H1 (cell line): ENCODE measurements around the gene MEF2C. TPM values are rescaled to one million over a fixed set of nuclear protein-coding genes. Genes with fewer than 3 reads are reported as not detected.

Experiments
- CTCF ChIA-PET: fragments of 300-600 bp; sonication (Branson Sonifier 250); formaldehyde crosslinking; loops from one replicate; lab custom pipeline; 2021; ENCODE audit not compliant: partially characterized antibody; lab: Charles Lee
- POLR2A ChIA-PET: fragments of 300-600 bp; sonication (Branson Sonifier 250); formaldehyde crosslinking; loops from one replicate; lab custom pipeline; 2021; ENCODE audit warnings: inconsistent platforms; ENCODE audit not compliant: partially characterized antibody; lab: Charles Lee
- DNase-seq, 2 experiments: peaks; one replicate each; pipeline versions ENCODE4 v3.0.0 to v3.0.0-alpha.2; 2010 to 2022; ENCODE audit warnings: low spot score in 2 of 2, low read depth in 1 of 2, mixed read lengths in 1 of 2
- FAIRE-seq: peaks from 2 replicates; lab custom pipeline; 2011; peaks lifted over from hg19 to GRCh38; lab: Jason Lieb, UNC
- H2AFZ ChIP-seq: 2 replicates; pipeline ENCODE4 v1.8.1; 2012; ENCODE audit warnings: low read length, inconsistent platforms
- H2AK5ac ChIP-seq: 2 replicates; pipeline ENCODE4 v1.6.1; 2013; ENCODE audit warnings: low read depth, low read length
- H2BK120ac ChIP-seq: replicated peaks from 2 replicates; pipeline ENCODE3; 2013; ENCODE audit warnings: low read depth, low read length, inconsistent platforms
- H2BK12ac ChIP-seq: 2 replicates; pipeline ENCODE4 v1.6.1; 2013; ENCODE audit warnings: low read depth, low read length
- H2BK15ac ChIP-seq: 2 replicates; pipeline ENCODE4 v1.6.1; 2013; ENCODE audit warnings: low read length
- H2BK20ac ChIP-seq: 2 replicates; pipeline ENCODE4 v1.6.1; 2013; ENCODE audit warnings: low read length
- H2BK5ac ChIP-seq: 2 replicates; pipeline ENCODE4 v1.6.1; 2013; ENCODE audit warnings: low read depth, low read length
- H3K14ac ChIP-seq: 2 replicates; pipeline ENCODE4 v1.6.1; 2013; ENCODE audit warnings: inconsistent platforms; ENCODE audit not compliant: insufficient read length
- H3K18ac ChIP-seq: 2 replicates; pipeline ENCODE4 v1.6.1; 2013; ENCODE audit warnings: low read length; ENCODE audit errors: extremely low read depth
- H3K23ac ChIP-seq: 2 replicates; pipeline ENCODE4 v1.6.1; 2013; ENCODE audit warnings: inconsistent platforms; ENCODE audit not compliant: insufficient read length
- H3K23me2 ChIP-seq: 2 replicates; pipeline ENCODE4 v1.6.1; 2013; ENCODE audit warnings: low read depth, low read length
- H3K27ac ChIP-seq: 2 replicates; pipeline ENCODE4 v1.6.1; 2011; ENCODE audit warnings: low read depth, low read length, inconsistent platforms
- H3K27me3 ChIP-seq, 4 experiments: replicated peaks in 1 of 4; 1 replicate in 1 of 4; 2 replicates in 3 of 4; pipeline versions ENCODE4 v1.6.1 to v1.8.1; 2011 to 2013; ENCODE audit warnings: low read length in 3 of 4, mild to moderate bottlenecking in 3 of 4, inconsistent platforms in 2 of 4, mixed read lengths in 2 of 4, moderate library complexity in 1 of 4; ENCODE audit not compliant: control insufficient read depth in 3 of 4, insufficient read depth in 3 of 4; ENCODE audit errors: extremely low read depth in 1 of 4
- H3K36me3 ChIP-seq, 4 experiments: 2 replicates each; pipeline versions ENCODE4 v1.6.1 to v1.8.1; 2011 to 2013; ENCODE audit warnings: mild to moderate bottlenecking in 4 of 4, low read length in 3 of 4, moderate library complexity in 2 of 4, control low read depth in 1 of 4, inconsistent platforms in 1 of 4; ENCODE audit not compliant: insufficient read depth in 4 of 4, control insufficient read depth in 2 of 4
- H3K4ac ChIP-seq: replicated peaks from 2 replicates; pipeline ENCODE3; 2013; ENCODE audit warnings: low read length, low read depth, mixed read lengths, inconsistent platforms; ENCODE audit not compliant: insufficient read length
- H3K4me1 ChIP-seq, 4 experiments: replicated peaks in 1 of 4; 1 replicate in 1 of 4; 2 replicates in 3 of 4; pipeline versions ENCODE4 v1.6.1 to v1.8.1; 2011 to 2013; ENCODE audit warnings: low read length in 3 of 4, inconsistent platforms in 2 of 4, mixed read lengths in 1 of 4; ENCODE audit not compliant: insufficient read depth in 4 of 4, control insufficient read depth in 3 of 4
- H3K4me2 ChIP-seq, 2 experiments: 2 replicates each; pipeline versions ENCODE4 v1.6.1 to v1.8.1; 2011 to 2013; ENCODE audit warnings: low read depth in 2 of 2, low read length in 2 of 2, control low read depth in 1 of 2, inconsistent platforms in 1 of 2, mild to moderate bottlenecking in 1 of 2; ENCODE audit not compliant: insufficient read depth in 1 of 2
- H3K4me3 ChIP-seq, 4 experiments: fragments of 200-600, 300-600 bp in 1 of 4; sonication (generic), shearing (Covaris generic), sonication (Bioruptor Twin) in 1 of 4; 2 replicates each; pipeline versions ENCODE4 v1.5.1 to v1.8.1; 2011 to 2016; ENCODE audit warnings: low read length in 4 of 4, low read depth in 3 of 4, control low read depth in 2 of 4, inconsistent platforms in 2 of 4, mild to moderate bottlenecking in 2 of 4, mixed read lengths in 1 of 4, moderate library complexity in 1 of 4; ENCODE audit not compliant: insufficient read depth in 2 of 4; ENCODE audit errors: extremely low read depth in 1 of 4
- H3K56ac ChIP-seq: replicated peaks from 2 replicates; pipeline ENCODE3; 2013; ENCODE audit warnings: low read depth, mild to moderate bottlenecking, mixed read lengths, low read length, inconsistent platforms; ENCODE audit not compliant: insufficient read length
- H3K79me1 ChIP-seq: 2 replicates; pipeline ENCODE4 v1.6.1; 2013; ENCODE audit warnings: low read depth, low read length, control low read depth
- H3K79me2 ChIP-seq, 2 experiments: 2 replicates each; pipeline versions ENCODE4 v1.6.1 to v1.8.1; 2012 to 2013; ENCODE audit warnings: low read length in 2 of 2, mild to moderate bottlenecking in 2 of 2, inconsistent platforms in 1 of 2; ENCODE audit not compliant: insufficient read depth in 2 of 2, control insufficient read depth in 1 of 2
- H3K9ac ChIP-seq, 4 experiments: replicated peaks in 1 of 4; 1 replicate in 1 of 4; 2 replicates in 3 of 4; pipeline versions ENCODE4 v1.6.1 to v1.8.1; 2011 to 2013; ENCODE audit warnings: low read depth in 3 of 4, low read length in 3 of 4, control low read depth in 2 of 4, mild to moderate bottlenecking in 2 of 4, moderate library complexity in 2 of 4, inconsistent platforms in 1 of 4; ENCODE audit errors: extremely low read depth in 1 of 4
- H3K9me3 ChIP-seq, 2 experiments: 2 replicates each; pipeline versions ENCODE4 v1.6.1 to v1.8.1; 2012 to 2013; ENCODE audit warnings: mild to moderate bottlenecking in 2 of 2, moderate library complexity in 2 of 2, control low read depth in 1 of 2, inconsistent platforms in 1 of 2, low read depth in 1 of 2, low read length in 1 of 2, mixed read lengths in 1 of 2; ENCODE audit not compliant: insufficient read depth in 2 of 2
- H4K20me1 ChIP-seq, 2 experiments: replicated peaks in 1 of 2; 2 replicates each; pipeline versions ENCODE3 to v1.8.1; 2011 to 2013; ENCODE audit warnings: inconsistent platforms in 2 of 2, low read length in 2 of 2, mild to moderate bottlenecking in 1 of 2; ENCODE audit not compliant: insufficient read depth in 2 of 2, control insufficient read depth in 1 of 2
- H4K5ac ChIP-seq: 2 replicates; pipeline ENCODE4 v1.6.1; 2013; ENCODE audit warnings: low read length, low read depth, mixed read lengths, inconsistent platforms; ENCODE audit not compliant: insufficient read length
- H4K8ac ChIP-seq: 2 replicates; pipeline ENCODE4 v1.8.0; 2013; ENCODE audit warnings: mild to moderate bottlenecking, moderate library complexity, low read length, inconsistent platforms; ENCODE audit not compliant: insufficient read depth; ENCODE audit errors: extremely low read depth
- H4K91ac ChIP-seq: replicated peaks from 2 replicates; pipeline ENCODE3; 2013; ENCODE audit warnings: low read length, mixed read lengths, inconsistent platforms; ENCODE audit not compliant: insufficient read length
- BCL11A ChIP-seq, 2 experiments: IDR thresholded peaks; one replicate each; pipeline ENCODE4 v1.6.1; 2011; ENCODE audit warnings: low read depth in 2 of 2, low read length in 2 of 2, mild to moderate bottlenecking in 2 of 2
- BRCA1 ChIP-seq: IDR thresholded peaks from 2 replicates; pipeline ENCODE4 v1.6.1; 2012; ENCODE audit warnings: low read depth, low read length, improper control_type of control experiment
- EP300 ChIP-seq, 2 experiments: IDR thresholded peaks; 1 replicate in 1 of 2; 2 replicates in 1 of 2; pipeline ENCODE4 v1.6.1; 2011 to 2012; ENCODE audit warnings: low read depth in 2 of 2, low read length in 2 of 2, mild to moderate bottlenecking in 2 of 2, borderline replicate concordance in 1 of 2, inconsistent platforms in 1 of 2, moderate library complexity in 1 of 2
- GABPA ChIP-seq: IDR thresholded peaks from 2 replicates; pipeline ENCODE4 v1.6.1; 2011; ENCODE audit warnings: mild to moderate bottlenecking, low read length, moderate library complexity, borderline replicate concordance; ENCODE audit not compliant: insufficient read depth
- GTF2F1 ChIP-seq: IDR thresholded peaks from 2 replicates; pipeline ENCODE4 v1.6.1; 2012; ENCODE audit warnings: low read depth, low read length, improper control_type of control experiment, borderline replicate concordance
- HDAC2 ChIP-seq, 2 experiments: fragments of 300-600 bp in 1 of 2; sonication (generic) in 1 of 2; IDR thresholded peaks; 2 replicates each; pipeline ENCODE4 v1.6.1; 2011 to 2012; ENCODE audit warnings: low read depth in 2 of 2, low read length in 2 of 2, mild to moderate bottlenecking in 2 of 2, moderate library complexity in 2 of 2, borderline replicate concordance in 1 of 2, inconsistent platforms in 1 of 2
- KDM5A ChIP-seq: fragments of 200-600 bp; IDR thresholded peaks from 2 replicates; pipeline ENCODE4 v1.7.1; 2012; ENCODE audit warnings: mild to moderate bottlenecking, low read length, inconsistent platforms, mixed read lengths
- NRF1 ChIP-seq: IDR thresholded peaks from 2 replicates; pipeline ENCODE4 v1.6.1; 2011; ENCODE audit warnings: mild to moderate bottlenecking, low read depth, low read length, improper control_type of control experiment
- POU5F1 ChIP-seq: IDR thresholded peaks from 2 replicates; pipeline ENCODE4 v1.6.1; 2011; ENCODE audit warnings: low read depth, mild to moderate bottlenecking, low read length, moderate library complexity
- RFX5 ChIP-seq: IDR thresholded peaks from 2 replicates; pipeline ENCODE4 v1.6.1; 2011; ENCODE audit warnings: low read depth, low read length, improper control_type of control experiment, borderline replicate concordance
- SP4 ChIP-seq: IDR thresholded peaks from 2 replicates; pipeline ENCODE4 v1.6.1; 2012; ENCODE audit warnings: low read length, inconsistent platforms
- SRF ChIP-seq: IDR thresholded peaks from 2 replicates; pipeline ENCODE4 v1.6.1; 2011; ENCODE audit warnings: mild to moderate bottlenecking, low read depth, low read length, moderate library complexity
- TBP ChIP-seq: IDR thresholded peaks from 2 replicates; pipeline ENCODE4 v1.6.1; 2011; ENCODE audit warnings: low read depth, low read length, improper control_type of control experiment
- WGBS, 2 experiments: shearing (Covaris generic) in 1 of 2; methylation state at CpG; one replicate each; pipeline versions ENCODE4 v1.1.6 to v1.1.7; 2013 to 2015; ENCODE audit warnings: low lambda C conversion rate in 2 of 2, mixed read lengths in 2 of 2, inconsistent platforms in 1 of 2, low coverage in 1 of 2, missing lambda C conversion rate in 1 of 2; ENCODE audit not compliant: insufficient replicate concordance in 2 of 2, insufficient coverage in 1 of 2, insufficient read length in 1 of 2; ENCODE audit errors: extremely low coverage in 1 of 2, missing lambda C conversion rate in 1 of 2; 5-methylcytosine and 5-hydroxymethylcytosine counted together
- polyA plus RNA-seq, 7 experiments: library from polyadenylated mRNA; depleted of rRNA in 3 of 7; stranded (reverse) in 5 of 7; unstranded in 2 of 7; fragments of >200 nt in 5 of 7; fragments of 200-250 nt in 2 of 7; gene quantifications; 1 replicate in 5 of 7; 2 replicates in 1 of 7; 4 replicates in 1 of 7; pipeline versions ENCODE4 v1.2.1 to v1.2.3, GENCODE V29; 2011 to 2013; ENCODE audit warnings: missing spikeins in 2 of 7, mixed read lengths in 2 of 7
- total RNA-seq: library from RNA; stranded (reverse); fragmentation: NEBNext Ultra II Directional; extraction: Animal tissue kit (Norgen Biotek cat#: 25700); gene quantifications from 2 replicates; pipeline ENCODE4 v1.2.1, GENCODE V29; 2021

The MEF2C gene
- total and polyA plus RNA-seq, 2 of the 8 experiments (the other 6 are each of a cell fraction or from before 2014, with no cell fraction given), result 0.59 to 0.99 TPM

DNA sequence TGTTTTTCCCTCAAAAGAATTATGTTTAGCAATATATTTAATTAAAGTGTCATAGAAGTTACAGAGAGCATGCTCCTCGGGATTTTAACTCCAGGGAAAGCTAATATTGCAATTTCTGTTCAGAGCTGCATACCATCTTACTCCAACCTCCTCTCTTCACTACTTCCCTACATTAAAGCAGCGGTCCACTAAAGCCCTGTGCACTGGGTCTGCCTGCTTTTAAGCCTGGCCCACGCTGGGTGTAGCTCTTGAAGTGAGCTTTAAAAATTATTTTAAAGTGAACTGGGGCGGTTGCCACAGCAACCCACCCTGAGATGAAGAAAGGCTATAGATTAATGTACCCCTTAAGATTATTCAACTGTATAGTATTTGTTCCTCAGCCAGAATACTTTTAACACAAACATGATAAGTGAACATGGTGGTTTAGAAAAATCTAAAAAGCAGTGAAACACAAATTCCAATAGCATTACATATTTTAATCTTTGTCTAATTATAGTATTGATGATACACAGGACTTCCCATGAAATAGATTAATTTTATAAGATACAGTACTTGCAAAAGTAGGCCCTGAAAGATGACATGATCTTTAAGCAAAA, 3.9 kb upstream of the MEF2C start:
- Histone ChIP-seq H4K8ac (no peak overlapping the region), H4K91ac (no peak overlapping the region), H2BK120ac (no peak overlapping the region), H3K4me3 (no peak overlapping the region), H3K23me2 (peaks cover 21% of the 10 kb centered on the region), H4K5ac (no peak overlapping the region), H3K79me2 (no peaks in the 10 kb centered on the region), H2BK15ac (no peak overlapping the region), H3K23ac (no peak overlapping the region), H3K4ac (no peak overlapping the region), H2BK20ac (no peak overlapping the region), H4K20me1 (no peaks in the 10 kb centered on the region), H3K27ac (no peak overlapping the region), H3K79me1 (no peaks in the 10 kb centered on the region), H3K4me2 (no peak overlapping the region), H2AFZ (no peak overlapping the region), H3K18ac (no peak overlapping the region), H3K14ac (no peak overlapping the region), H3K56ac (no peak overlapping the region), H3K36me3 (no peaks in the 10 kb centered on the region), H2AK5ac (no peak overlapping the region), H3K9me3 (no peaks in the 10 kb centered on the region), H3K27me3 (peaks cover 0 to 37% (median 15%) of the 10 kb centered on the region in 4 experiments; a peak in 6 of 7 replicates), H2BK5ac (no peak overlapping the region), H3K4me1 (peaks cover 0 to 8% (median 0%) of the 10 kb centered on the region in 4 experiments; a peak in 2 of 7 replicates), H3K9ac (no peak overlapping the region), H2BK12ac (no peak overlapping the region)
- 91% methylated on average over 4 of the region's 4 CpGs; no CpG with 5 or more reads in 1 of the 2 experiments for WGBS, 2 experiments
- POLR2A ChIA-PET, result no interaction called here
- CTCF ChIA-PET, result interaction anchor here (0.6 kb wide), 1 partner anchor 155 kb away, joined by 3 read pairs; no protein-coding TSS in a partner anchor
- DNase-seq (no peak), FAIRE-seq (no peak)
- TF ChIP-seq TBP (no peak), BRCA1 (no peak), NRF1 (no peak), BCL11A (IDR thresholded peaks at IDR 0.05; ENCODE audit: low read depth in 2 of 2, low read length in 2 of 2) (no peak), GABPA (no peak), HDAC2 (IDR thresholded peaks at IDR 0.05; ENCODE audit: borderline replicate concordance in 1 of 2, low read depth in 2 of 2, low read length in 2 of 2) (no peak), RFX5 (no peak), SP4 (no peak), KDM5A (no peak), EP300 (IDR thresholded peaks at IDR 0.05; ENCODE audit: borderline replicate concordance in 1 of 2, low read depth in 2 of 2, low read length in 2 of 2) (no peak), GTF2F1 (no peak), SRF (no peak), POU5F1 (no peak)
